Ishikawa (cell line): ENCODE data around the gene PPDPF.
A peak's percentile ranks its signal among the peaks of the same experiment; 100 is the strongest.

ENCODE experiments used
- CEBPB ChIP-seq: IDR thresholded peaks from 2 replicates; pipeline ENCODE4 v1.6.1; 2012
- CREB1 ChIP-seq: IDR thresholded peaks from 2 replicates; pipeline ENCODE4 v1.6.1; 2012; ENCODE audit warnings: low read depth
- EGR1 ChIP-seq: IDR thresholded peaks from 2 replicates; pipeline ENCODE4 v1.6.1; 2012
- EP300 ChIP-seq: IDR thresholded peaks from 2 replicates; pipeline ENCODE4 v1.6.1; 2012; ENCODE audit warnings: borderline replicate concordance
- FOXM1 ChIP-seq: IDR thresholded peaks from 2 replicates; pipeline ENCODE4 v1.6.1; 2012; ENCODE audit warnings: low read depth, borderline replicate concordance
- MAX ChIP-seq: IDR thresholded peaks from 2 replicates; pipeline ENCODE4 v1.6.1; 2012
- NFIC ChIP-seq: IDR thresholded peaks from 2 replicates; pipeline ENCODE4 v1.6.1; 2012
- RAD21 ChIP-seq: IDR thresholded peaks from 2 replicates; pipeline ENCODE4 v1.6.1; 2012; ENCODE audit warnings: low read depth
- REST ChIP-seq: IDR thresholded peaks from 2 replicates; pipeline ENCODE4 v1.6.1; 2012; ENCODE audit warnings: low read depth, mild to moderate bottlenecking
- TAF1 ChIP-seq: IDR thresholded peaks from 2 replicates; pipeline ENCODE4 v1.6.1; 2012; ENCODE audit warnings: low read depth, mild to moderate bottlenecking
- TCF12 ChIP-seq: IDR thresholded peaks from 2 replicates; pipeline ENCODE4 v1.6.1; 2012; ENCODE audit warnings: low read depth
- TEAD4 ChIP-seq: IDR thresholded peaks from 2 replicates; pipeline ENCODE4 v1.6.1; 2012
- USF1 ChIP-seq: IDR thresholded peaks from 2 replicates; pipeline ENCODE4 v1.6.1; 2012
- YY1 ChIP-seq: IDR thresholded peaks from 2 replicates; pipeline ENCODE4 v1.6.1; 2012; ENCODE audit warnings: low read depth
- ZBTB7A ChIP-seq: IDR thresholded peaks from 2 replicates; pipeline ENCODE4 v1.6.1; 2012; ENCODE audit warnings: low read depth

The PPDPF gene

GRCh38 chr20:63481503-63481902 is 39.1 kb upstream of the PPDPF start:
- TF ChIP-seq MAX (0 out of 2 replicates have a peak, but pooled peaks have one; percentile 23), TEAD4 (no peak), USF1 (peak; percentile 89)

- no peak for TF ChIP-seq EP300
Observed at GRCh38 chr20:63482021-63482587, 38.5 kb upstream of the PPDPF start.

- TF ChIP-seq RAD21 (peak; percentile 26; the same call in 1 of the 2 replicates), FOXM1 (no peak)
Observed at GRCh38 chr20:63483834-63484233, 36.7 kb upstream of the PPDPF start.

- TF ChIP-seq CEBPB: no peak
- no peak for TF ChIP-seq ZBTB7A
- no peak for TF ChIP-seq YY1
- no peak for TF ChIP-seq CREB1
- no peak for TF ChIP-seq USF1
- TF ChIP-seq MAX: no peak
Observed at GRCh38 chr20:63484236-63484635, 36.3 kb upstream of the PPDPF start.

GRCh38 chr20:63484651-63485403 is 35.7 kb upstream of the PPDPF start:
- no peak for TF ChIP-seq NFIC
- no peak for TF ChIP-seq EP300
- TF ChIP-seq USF1: no peak
- TF ChIP-seq REST: no peak
- TF ChIP-seq ZBTB7A: no peak
- no peak for TF ChIP-seq FOXM1
- no peak for TF ChIP-seq TCF12
- TF ChIP-seq TAF1: no peak
- no peak for TF ChIP-seq CREB1
- TF ChIP-seq YY1: no peak
- TF ChIP-seq CEBPB: no peak

GRCh38 chr20:63486300-63486855 is 34.2 kb upstream of the PPDPF start:
- TF ChIP-seq YY1: no peak
- TF ChIP-seq TAF1: no peak
- no peak for TF ChIP-seq TEAD4
- no peak for TF ChIP-seq TCF12
- no peak for TF ChIP-seq ZBTB7A
- no peak for TF ChIP-seq REST
- TF ChIP-seq CEBPB: no peak
- TF ChIP-seq USF1: no peak
- TF ChIP-seq EP300: no peak
- no peak for TF ChIP-seq FOXM1
- TF ChIP-seq RAD21: no peak
- no peak for TF ChIP-seq MAX
- no peak for TF ChIP-seq CREB1
- TF ChIP-seq NFIC: no peak
- no peak for TF ChIP-seq EGR1
